ENCODE results near the gene MAD1L1.

The MAD1L1 gene

DNA sequence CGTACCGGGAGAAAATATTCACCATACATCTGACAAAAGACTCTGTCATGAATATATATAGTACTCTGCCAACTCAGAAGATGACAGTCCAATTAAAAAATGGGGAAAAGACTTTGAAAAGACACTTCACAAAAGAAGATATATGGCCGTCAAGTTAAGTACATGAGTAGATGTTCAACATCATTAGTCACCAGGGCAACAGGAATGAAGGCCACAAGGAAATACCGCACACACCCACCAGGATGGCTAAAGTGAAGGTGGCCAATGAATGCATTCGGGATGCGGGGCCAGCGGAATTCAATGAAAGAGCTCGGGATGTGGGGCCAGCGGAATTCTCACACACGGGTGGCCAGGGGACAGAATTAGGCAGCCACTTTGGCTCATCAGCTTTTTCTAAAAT is 42.2 kb downstream of the MAD1L1 start:
- Histone ChIP-seq H3K9ac (ENCODE audit: low read length in 2 of 2) (no peak overlapping the region), H3K4me3 (ENCODE audit: low read length in 2 of 2) (no peak overlapping the region), H3K9me3 (ENCODE audit: control insufficient read depth in 2 of 2, low read length in 2 of 2) (peaks cover 5 to 6% of the 10 kb centered on the region in 2 donors), H3K4me1 (ENCODE audit: control insufficient read depth, insufficient read depth, low read length) (no peaks in the 10 kb centered on the region), H3K27ac (ENCODE audit: low read length) (no peak overlapping the region), H3K27me3 (ENCODE audit: control insufficient read depth in 1 of 2, insufficient read depth in 2 of 2, low read length in 2 of 2) (no peaks in the 10 kb centered on the region), H3K36me3 (ENCODE audit: control insufficient read depth in 2 of 2, insufficient read depth in 2 of 2, low read length in 2 of 2) (peaks cover 0 to 2% of the 10 kb centered on the region in 2 donors)

DNA sequence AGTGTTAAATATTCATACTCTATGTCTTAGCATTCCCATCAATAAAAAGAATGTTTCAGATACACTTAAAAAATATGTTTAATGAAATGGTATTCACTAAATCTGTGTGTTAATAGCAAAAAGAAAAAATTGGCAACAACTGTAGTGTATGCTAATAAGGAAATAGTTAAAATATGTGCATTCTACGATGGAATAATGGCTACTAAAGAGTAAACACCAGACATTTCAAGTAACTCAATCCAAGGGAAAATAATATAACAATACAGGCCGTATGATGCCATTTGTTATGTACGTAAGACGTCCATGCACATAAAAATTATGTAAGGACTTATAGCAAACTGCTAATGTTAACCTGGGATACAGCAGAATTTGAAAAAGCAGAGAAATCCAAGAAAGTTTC is 46.6 kb downstream of the MAD1L1 start:
- Histone ChIP-seq H3K27ac (ENCODE audit: low read length) (no peak overlapping the region), H3K4me3 (ENCODE audit: low read length in 2 of 2) (no peak overlapping the region), H3K36me3 (ENCODE audit: control insufficient read depth in 2 of 2, insufficient read depth in 2 of 2, low read length in 2 of 2) (no peaks in the 10 kb centered on the region), H3K4me1 (ENCODE audit: control insufficient read depth, insufficient read depth, low read length) (no peaks in the 10 kb centered on the region), H3K27me3 (ENCODE audit: control insufficient read depth in 1 of 2, insufficient read depth in 2 of 2, low read length in 2 of 2) (no peaks in the 10 kb centered on the region), H3K9ac (ENCODE audit: low read length in 2 of 2) (no peak overlapping the region), H3K9me3 (ENCODE audit: control insufficient read depth in 2 of 2, low read length in 2 of 2) (peaks cover 5 to 6% of the 10 kb centered on the region in 2 donors)

DNA sequence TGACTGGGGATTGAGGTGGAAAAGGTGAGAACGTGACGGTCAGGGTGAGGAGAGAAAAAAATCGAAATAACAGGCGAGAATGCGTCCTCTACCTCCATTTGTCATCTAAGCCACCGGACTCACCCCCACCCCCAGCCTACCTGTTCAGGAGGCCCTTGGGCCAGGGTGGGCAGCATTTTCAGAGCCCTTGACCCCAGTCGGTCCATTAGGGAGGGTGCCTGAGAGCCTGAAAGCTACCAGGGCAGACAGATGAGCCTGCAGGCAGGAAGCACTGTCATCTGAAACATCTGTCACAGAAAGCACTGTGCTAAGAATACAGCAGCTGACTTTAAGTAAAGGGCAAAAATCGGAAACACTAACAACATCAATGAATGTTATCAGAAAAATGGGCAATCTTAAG is 47.0 kb downstream of the MAD1L1 start:
- Histone ChIP-seq H3K4me1 (ENCODE audit: control insufficient read depth, insufficient read depth, low read length) (no peaks in the 10 kb centered on the region), H3K4me3 (ENCODE audit: low read length in 2 of 2) (no peak overlapping the region), H3K27ac (ENCODE audit: low read length) (no peak overlapping the region), H3K9me3 (ENCODE audit: control insufficient read depth in 2 of 2, low read length in 2 of 2) (peaks cover 5 to 6% of the 10 kb centered on the region in 2 donors), H3K36me3 (ENCODE audit: control insufficient read depth in 2 of 2, insufficient read depth in 2 of 2, low read length in 2 of 2) (no peaks in the 10 kb centered on the region), H3K27me3 (ENCODE audit: control insufficient read depth in 1 of 2, insufficient read depth in 2 of 2, low read length in 2 of 2) (no peaks in the 10 kb centered on the region), H3K9ac (ENCODE audit: low read length in 2 of 2) (no peak overlapping the region)

DNA sequence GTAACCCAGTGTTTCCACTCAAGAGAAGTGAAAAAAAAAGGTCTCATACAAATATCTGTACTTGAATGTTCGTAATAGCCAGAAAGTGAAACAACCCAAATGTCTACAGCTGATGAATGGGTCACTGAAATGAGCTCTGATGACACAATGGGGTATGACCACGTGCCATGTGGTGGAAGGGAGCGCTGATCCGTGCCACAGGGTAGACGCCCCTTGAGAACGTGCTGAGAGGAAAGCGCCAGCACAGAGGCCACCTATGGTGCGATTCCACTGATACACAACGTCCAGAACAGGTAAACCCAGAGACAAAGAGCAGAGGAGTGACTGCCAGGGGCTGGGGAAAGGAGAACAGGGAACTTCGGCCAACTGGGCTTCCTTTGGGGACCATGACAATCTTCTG is 50.3 kb downstream of the MAD1L1 start:
- no peak overlapping the region for H3K9ac ChIP-seq (ENCODE audit: low read length in 2 of 2)
- H3K9me3 ChIP-seq (ENCODE audit: control insufficient read depth in 2 of 2, low read length in 2 of 2), result no peaks in the 10 kb centered on the region
- H3K36me3 ChIP-seq (ENCODE audit: control insufficient read depth in 2 of 2, insufficient read depth in 2 of 2, low read length in 2 of 2), result no peaks in the 10 kb centered on the region
- H3K27ac ChIP-seq (ENCODE audit: low read length), result no peak overlapping the region
- no peaks in the 10 kb centered on the region for H3K4me1 ChIP-seq (ENCODE audit: control insufficient read depth, insufficient read depth, low read length)
- H3K27me3 ChIP-seq (ENCODE audit: control insufficient read depth in 1 of 2, insufficient read depth in 2 of 2, low read length in 2 of 2), result no peaks in the 10 kb centered on the region
- H3K4me3 ChIP-seq (ENCODE audit: low read length in 2 of 2), result no peak overlapping the region

DNA sequence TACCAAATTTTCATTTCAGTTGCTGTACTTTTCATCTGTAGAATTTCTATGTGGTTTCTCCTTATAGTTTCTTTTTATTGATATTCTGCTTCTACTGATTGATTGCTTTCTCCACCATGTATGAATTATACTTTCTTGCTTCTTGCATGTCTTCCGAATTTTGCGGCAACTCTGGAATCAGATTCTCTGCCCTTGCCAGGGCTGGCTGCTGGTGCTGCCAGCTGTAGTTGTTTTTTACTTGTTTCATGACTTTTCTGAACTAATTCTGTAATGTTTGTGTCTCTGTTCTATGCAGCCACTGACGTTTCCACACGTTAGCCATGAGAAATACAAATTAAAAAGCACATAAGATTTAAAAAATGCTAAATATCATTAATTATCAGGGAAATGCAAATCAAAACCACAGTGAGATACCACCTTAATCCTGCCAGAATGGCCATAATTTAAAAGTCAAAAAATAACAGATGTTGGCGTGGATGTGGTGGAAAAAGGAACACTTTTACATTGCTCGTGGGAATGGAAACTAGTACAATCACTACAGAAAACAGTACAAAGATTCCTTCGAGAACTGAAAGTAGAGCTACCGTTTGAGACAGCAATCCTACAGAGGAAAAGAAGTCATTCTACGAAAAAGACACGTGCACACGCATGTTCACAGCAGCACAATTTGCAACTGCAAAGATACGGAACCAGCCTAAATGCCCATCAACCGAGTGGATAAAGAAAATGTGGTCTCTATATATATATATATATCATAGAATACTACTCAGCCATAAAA is 51.5 kb downstream of the MAD1L1 start:
- H3K27me3 ChIP-seq (ENCODE audit: control insufficient read depth in 1 of 2, insufficient read depth in 2 of 2, low read length in 2 of 2), result no peaks in the 10 kb centered on the region
- H3K36me3 ChIP-seq (ENCODE audit: control insufficient read depth in 2 of 2, insufficient read depth in 2 of 2, low read length in 2 of 2), result no peaks in the 10 kb centered on the region
- H3K9ac ChIP-seq (ENCODE audit: low read length in 2 of 2), result no peak overlapping the region
- H3K9me3 ChIP-seq (ENCODE audit: control insufficient read depth in 2 of 2, low read length in 2 of 2), result no peaks in the 10 kb centered on the region
- no peaks in the 10 kb centered on the region for H3K4me1 ChIP-seq (ENCODE audit: control insufficient read depth, insufficient read depth, low read length)
- H3K27ac ChIP-seq (ENCODE audit: low read length), result no peak overlapping the region
- no peak overlapping the region for H3K4me3 ChIP-seq (ENCODE audit: low read length in 2 of 2)

DNA sequence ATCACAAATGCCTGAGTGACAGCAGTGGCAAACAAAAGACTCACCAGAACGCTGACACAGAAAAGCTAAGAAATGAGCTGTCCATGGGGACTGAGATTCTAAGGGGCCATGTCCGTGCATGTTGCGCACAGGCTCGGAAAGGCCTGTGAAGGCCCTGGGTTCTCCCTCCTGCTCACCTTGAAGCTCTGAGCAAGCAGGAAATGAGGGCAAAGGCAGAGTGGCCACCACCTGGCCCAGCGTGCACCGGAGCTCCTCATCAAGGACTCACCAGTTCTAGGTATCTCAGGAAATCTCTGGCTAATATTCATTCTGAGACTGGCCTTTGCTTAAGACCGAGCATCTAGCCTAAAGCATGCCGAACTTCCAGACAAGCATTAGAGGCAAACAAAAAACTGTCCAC is 52.7 kb downstream of the MAD1L1 start:
- no peak overlapping the region for H3K4me3 ChIP-seq (ENCODE audit: low read length in 2 of 2)
- H3K27ac ChIP-seq (ENCODE audit: low read length), result no peak overlapping the region
- H3K4me1 ChIP-seq (ENCODE audit: control insufficient read depth, insufficient read depth, low read length), result peaks cover 4% of the 10 kb centered on the region
- H3K9me3 ChIP-seq (ENCODE audit: control insufficient read depth in 2 of 2, low read length in 2 of 2), result no peaks in the 10 kb centered on the region
- no peaks in the 10 kb centered on the region for H3K27me3 ChIP-seq (ENCODE audit: control insufficient read depth in 1 of 2, insufficient read depth in 2 of 2, low read length in 2 of 2)
- no peak overlapping the region for H3K9ac ChIP-seq (ENCODE audit: low read length in 2 of 2)
- no peaks in the 10 kb centered on the region for H3K36me3 ChIP-seq (ENCODE audit: control insufficient read depth in 2 of 2, insufficient read depth in 2 of 2, low read length in 2 of 2)

DNA sequence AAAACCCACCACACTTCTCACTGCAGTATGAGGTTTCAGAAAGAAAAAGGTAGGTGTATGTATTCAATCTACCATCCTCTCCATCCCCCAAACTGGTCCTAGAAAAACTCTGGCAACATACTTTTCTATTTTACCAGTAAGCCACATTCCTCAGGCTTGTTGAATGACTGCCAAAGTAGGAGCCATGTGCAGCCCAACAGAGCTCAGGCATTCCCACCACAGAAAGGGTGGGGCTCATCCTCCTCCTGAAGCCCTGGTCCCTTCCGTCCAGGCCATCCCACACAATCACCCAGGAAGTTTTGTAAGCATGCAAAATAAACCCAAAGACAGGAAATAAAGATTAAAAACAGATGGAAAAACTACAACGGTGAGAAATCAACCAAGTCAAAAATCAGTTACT is 57.2 kb downstream of the MAD1L1 start:
- Histone ChIP-seq H3K9me3 (ENCODE audit: control insufficient read depth in 2 of 2, low read length in 2 of 2) (no peaks in the 10 kb centered on the region), H3K27me3 (ENCODE audit: control insufficient read depth in 1 of 2, insufficient read depth in 2 of 2, low read length in 2 of 2) (no peaks in the 10 kb centered on the region), H3K27ac (ENCODE audit: low read length) (peak overlapping the region; percentile 41), H3K36me3 (ENCODE audit: control insufficient read depth in 2 of 2, insufficient read depth in 2 of 2, low read length in 2 of 2) (no peaks in the 10 kb centered on the region), H3K4me3 (ENCODE audit: low read length in 2 of 2) (no peak overlapping the region), H3K9ac (ENCODE audit: low read length in 2 of 2) (no peak overlapping the region), H3K4me1 (ENCODE audit: control insufficient read depth, insufficient read depth, low read length) (peaks cover 33% of the 10 kb centered on the region)

DNA sequence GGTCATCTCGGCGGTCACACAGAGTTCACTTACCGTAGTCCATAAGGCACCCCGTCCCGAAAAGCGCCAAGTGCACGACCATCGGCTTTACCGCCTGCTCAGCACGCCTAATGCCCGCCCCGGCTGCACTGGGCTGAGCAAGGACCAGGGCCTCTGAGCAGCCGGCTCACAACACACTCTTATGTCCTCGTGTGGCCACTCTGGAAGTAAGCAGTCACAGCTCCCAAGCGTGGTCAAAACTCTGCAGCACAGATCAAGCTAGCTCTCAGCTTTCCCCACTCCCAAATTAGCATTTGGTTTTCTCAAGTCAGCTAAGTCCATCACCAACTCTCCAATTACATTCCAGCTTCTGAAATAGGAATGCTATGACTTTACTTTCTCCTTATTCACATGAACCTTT is 57.7 kb downstream of the MAD1L1 start:
- no peaks in the 10 kb centered on the region for H3K27me3 ChIP-seq (ENCODE audit: control insufficient read depth in 1 of 2, insufficient read depth in 2 of 2, low read length in 2 of 2)
- peak overlapping the region; percentile 41 for H3K27ac ChIP-seq (ENCODE audit: low read length)
- H3K9me3 ChIP-seq (ENCODE audit: control insufficient read depth in 2 of 2, low read length in 2 of 2), result no peaks in the 10 kb centered on the region
- no peak overlapping the region for H3K4me3 ChIP-seq (ENCODE audit: low read length in 2 of 2)
- no peak overlapping the region for H3K9ac ChIP-seq (ENCODE audit: low read length in 2 of 2)
- peaks cover 33% of the 10 kb centered on the region for H3K4me1 ChIP-seq (ENCODE audit: control insufficient read depth, insufficient read depth, low read length)
- H3K36me3 ChIP-seq (ENCODE audit: control insufficient read depth in 2 of 2, insufficient read depth in 2 of 2, low read length in 2 of 2), result peaks cover 0 to 2% of the 10 kb centered on the region in 2 donors

DNA sequence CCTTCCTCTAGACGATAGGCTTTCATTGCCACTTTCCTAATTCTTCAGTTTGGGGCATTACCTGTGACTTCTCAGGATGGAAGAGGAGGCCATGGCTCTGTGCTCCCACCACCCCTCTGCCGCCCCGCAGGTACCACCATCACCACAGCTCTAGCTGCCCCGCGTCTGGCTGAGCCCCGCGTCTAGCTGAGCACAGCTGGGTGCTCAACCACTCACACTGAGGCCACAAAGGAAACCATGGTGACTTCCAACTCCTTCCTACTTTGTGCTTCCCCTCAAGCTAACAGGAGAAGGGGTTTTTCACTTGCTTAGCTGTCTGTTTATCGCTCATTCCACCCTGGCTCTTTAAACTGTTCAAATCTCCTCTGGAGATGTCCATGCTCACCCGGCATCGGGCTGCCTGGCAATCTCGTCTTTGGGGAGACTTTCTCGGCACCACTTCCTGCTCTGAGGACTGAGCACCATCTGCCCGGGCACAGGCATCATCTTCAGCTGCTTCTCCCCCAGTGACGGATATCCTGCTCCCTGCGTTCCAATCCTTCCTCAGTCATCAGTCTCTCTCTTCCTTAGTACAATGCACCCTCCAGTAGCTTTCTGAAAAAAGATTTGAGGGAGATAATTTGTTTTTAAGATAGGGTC is 59.4 kb downstream of the MAD1L1 start:
- Histone ChIP-seq H3K36me3 (ENCODE audit: control insufficient read depth in 2 of 2, insufficient read depth in 2 of 2, low read length in 2 of 2) (peaks cover 0 to 2% of the 10 kb centered on the region in 2 donors), H3K4me1 (ENCODE audit: control insufficient read depth, insufficient read depth, low read length) (peaks cover 33% of the 10 kb centered on the region), H3K9me3 (ENCODE audit: control insufficient read depth in 2 of 2, low read length in 2 of 2) (no peaks in the 10 kb centered on the region), H3K27ac (ENCODE audit: low read length) (peak overlapping the region; percentile 24), H3K9ac (ENCODE audit: low read length in 2 of 2) (no peak overlapping the region), H3K27me3 (ENCODE audit: control insufficient read depth in 1 of 2, insufficient read depth in 2 of 2, low read length in 2 of 2) (no peaks in the 10 kb centered on the region), H3K4me3 (ENCODE audit: low read length in 2 of 2) (peak overlapping the region in 1 of 2 donors; percentile 57)

DNA sequence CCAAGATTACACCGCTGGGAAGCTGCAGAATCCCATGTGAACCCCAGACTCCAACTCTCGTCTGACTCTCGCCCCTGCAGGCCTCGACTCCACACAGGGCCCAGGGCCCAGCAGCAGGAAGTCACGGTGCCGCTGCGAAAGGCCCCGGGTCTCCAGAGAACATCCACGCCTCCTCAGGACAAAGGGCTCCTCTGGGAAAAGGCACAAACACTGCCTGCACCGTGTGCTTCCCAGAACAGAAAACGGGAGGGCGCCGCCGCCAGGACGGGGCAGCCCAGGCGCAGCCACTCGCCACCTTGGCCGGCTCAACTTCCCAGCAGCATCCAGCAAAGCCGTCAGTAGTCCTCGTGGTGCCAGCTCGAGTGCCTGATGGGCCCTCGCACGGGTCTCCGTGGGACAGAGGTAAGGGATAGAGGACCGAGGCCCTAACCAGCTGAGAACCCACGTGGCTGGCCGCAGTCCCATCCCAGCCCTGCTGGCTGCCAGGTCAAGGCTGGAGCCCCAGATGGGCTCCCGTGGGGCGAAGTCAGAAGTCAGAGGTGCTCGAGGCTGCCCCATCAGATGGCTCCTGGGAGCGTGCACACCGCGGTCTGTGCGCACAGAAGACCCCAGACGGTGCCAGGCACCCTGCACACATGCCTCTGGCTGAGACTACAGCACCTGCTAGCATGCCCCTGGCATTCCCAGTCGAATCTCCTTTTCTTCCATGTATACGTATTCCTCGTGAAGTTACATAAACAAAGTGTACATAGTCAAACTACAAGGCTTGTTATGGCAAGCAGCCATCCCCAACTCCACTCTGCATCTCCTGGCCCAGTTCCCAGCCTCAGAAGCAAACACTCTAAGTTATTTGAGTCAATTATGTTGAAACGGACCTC is 60.2 kb downstream of the MAD1L1 start:
- H3K27ac ChIP-seq (ENCODE audit: low read length), result peak overlapping the region; percentile 24
- no peak overlapping the region for H3K9ac ChIP-seq (ENCODE audit: low read length in 2 of 2)
- H3K4me3 ChIP-seq (ENCODE audit: low read length in 2 of 2), result peak overlapping the region; percentile 9 to 57
- peaks cover 0 to 2% of the 10 kb centered on the region in 2 donors for H3K36me3 ChIP-seq (ENCODE audit: control insufficient read depth in 2 of 2, insufficient read depth in 2 of 2, low read length in 2 of 2)
- no peaks in the 10 kb centered on the region for H3K27me3 ChIP-seq (ENCODE audit: control insufficient read depth in 1 of 2, insufficient read depth in 2 of 2, low read length in 2 of 2)
- H3K9me3 ChIP-seq (ENCODE audit: control insufficient read depth in 2 of 2, low read length in 2 of 2), result no peaks in the 10 kb centered on the region
- peaks cover 33% of the 10 kb centered on the region for H3K4me1 ChIP-seq (ENCODE audit: control insufficient read depth, insufficient read depth, low read length)
